HG03558 (cell line): ENCODE measurements around the gene EFCAB3.
"Not testable (repeated sequence)": the region's sequence is repeated elsewhere in the genome, so short reads cannot be mapped to it uniquely, and the experiment has no call there.

Experiments used
- ATAC-seq: cut with Tn5 transposase; IDR thresholded peaks from one replicate; pipeline ENCODE4 v1.9.1; 2021; ENCODE audit warnings: moderate number of reproducible peaks; ENCODE audit not compliant: unreplicated experiment; ENCODE audit errors: extremely low read depth

The EFCAB3 gene

GRCh38 chr17:62458483-62458882 lies 78.1 kb downstream of the EFCAB3 start:
- not testable (repeated sequence) for ATAC-seq

GRCh38 chr17:62464422-62464821 lies 84.1 kb downstream of the EFCAB3 start:
- not testable (repeated sequence) for ATAC-seq

DNA sequence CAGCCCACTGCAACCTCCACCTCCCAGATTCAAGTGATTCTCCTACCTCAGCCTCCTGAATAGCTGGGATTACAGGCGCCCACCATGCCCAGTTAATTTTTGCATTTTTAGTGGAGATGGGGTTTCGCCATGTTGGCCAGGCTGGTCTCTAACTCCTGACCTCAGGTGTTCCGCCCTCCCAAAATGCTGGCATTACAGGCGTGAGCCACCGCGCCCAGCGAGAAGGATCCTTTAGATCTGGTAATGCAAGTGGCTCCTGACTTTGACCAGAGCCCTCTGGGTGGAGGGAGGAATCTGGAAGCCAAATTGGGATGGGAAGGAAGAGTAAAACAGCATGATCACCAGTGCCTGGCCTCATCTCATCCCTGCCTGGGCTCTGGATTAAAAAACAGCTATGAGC lies 84.9 kb downstream of the EFCAB3 start:
- not testable (repeated sequence) for ATAC-seq
